ENCODE results near the gene CRYGN. TPM values are rescaled to one million over a fixed set of nuclear protein-coding genes. Genes with fewer than 3 reads are reported as not detected.

CRYGN gene
- total RNA-seq, 4 donors from 2014 or later, result 0.19 TPM; not detected in 3

DNA sequence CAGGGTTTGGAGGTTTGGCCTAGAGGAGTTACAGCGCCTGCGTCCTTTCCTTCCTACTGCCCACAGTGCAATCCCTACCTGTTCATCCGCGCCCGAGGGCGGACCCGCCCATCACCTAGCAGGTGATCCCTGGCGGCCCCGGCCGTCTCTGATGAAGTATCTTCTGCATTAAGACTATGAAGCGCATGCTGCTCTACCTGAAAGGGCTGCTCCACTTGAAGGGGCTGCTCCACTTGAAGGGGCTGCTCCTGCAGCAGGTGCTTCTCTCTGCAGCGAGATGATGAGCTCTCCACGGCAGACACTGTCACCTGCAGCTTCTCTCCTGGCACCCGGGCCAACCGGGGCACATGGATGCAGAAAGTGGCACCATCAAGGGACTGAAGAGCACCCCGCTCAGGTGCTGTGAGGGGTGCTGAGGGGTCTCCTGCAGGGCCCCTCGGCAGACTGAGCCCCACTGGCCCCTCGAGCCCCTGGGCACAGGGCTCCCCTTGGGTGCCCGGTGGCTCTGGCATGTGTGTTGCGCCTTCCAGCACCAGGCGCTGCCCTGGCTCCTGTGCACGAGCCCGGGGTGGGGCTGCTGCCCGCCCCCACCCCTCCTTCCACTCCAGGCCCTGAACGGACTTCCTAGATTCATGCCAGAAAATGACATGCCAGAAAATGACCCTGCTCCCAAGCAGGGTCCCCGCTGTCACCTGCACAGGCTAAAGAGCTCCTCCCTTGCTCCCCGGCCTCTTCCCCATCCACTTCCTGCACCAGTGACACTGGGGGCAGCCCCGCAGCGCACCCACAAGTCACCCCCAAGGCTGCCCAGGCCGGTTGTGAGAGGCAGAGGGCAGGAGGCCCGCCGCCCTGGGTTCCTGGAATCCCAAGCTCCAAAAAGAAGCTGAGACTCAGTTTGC, 59.5 kb downstream of the CRYGN start:
- DNase-seq, result no peak
- Histone ChIP-seq H3K4me1 (peaks cover 10 to 20% (median 14%) of the 10 kb centered on the region in 3 donors), H3K9me3 (no peaks in the 10 kb centered on the region), H3K27ac (no peak overlapping the region), H3K4me3 (no peak overlapping the region), H3K27me3 (peaks cover 0 to 50% (median 9%) of the 10 kb centered on the region in 4 donors), H3K36me3 (peaks cover 7 to 40% (median 9%) of the 10 kb centered on the region in 3 donors)
- WGBS, 2 donors, result 80 to 85% methylated on average over 2 to 4 of the region's 32 CpGs
- intact Hi-C loops (cut with DNase I), result no loop called here
- no peak for TF ChIP-seq POLR2A (IDR thresholded peaks at IDR 0.05)
- TF ChIP-seq, protein P1, sequence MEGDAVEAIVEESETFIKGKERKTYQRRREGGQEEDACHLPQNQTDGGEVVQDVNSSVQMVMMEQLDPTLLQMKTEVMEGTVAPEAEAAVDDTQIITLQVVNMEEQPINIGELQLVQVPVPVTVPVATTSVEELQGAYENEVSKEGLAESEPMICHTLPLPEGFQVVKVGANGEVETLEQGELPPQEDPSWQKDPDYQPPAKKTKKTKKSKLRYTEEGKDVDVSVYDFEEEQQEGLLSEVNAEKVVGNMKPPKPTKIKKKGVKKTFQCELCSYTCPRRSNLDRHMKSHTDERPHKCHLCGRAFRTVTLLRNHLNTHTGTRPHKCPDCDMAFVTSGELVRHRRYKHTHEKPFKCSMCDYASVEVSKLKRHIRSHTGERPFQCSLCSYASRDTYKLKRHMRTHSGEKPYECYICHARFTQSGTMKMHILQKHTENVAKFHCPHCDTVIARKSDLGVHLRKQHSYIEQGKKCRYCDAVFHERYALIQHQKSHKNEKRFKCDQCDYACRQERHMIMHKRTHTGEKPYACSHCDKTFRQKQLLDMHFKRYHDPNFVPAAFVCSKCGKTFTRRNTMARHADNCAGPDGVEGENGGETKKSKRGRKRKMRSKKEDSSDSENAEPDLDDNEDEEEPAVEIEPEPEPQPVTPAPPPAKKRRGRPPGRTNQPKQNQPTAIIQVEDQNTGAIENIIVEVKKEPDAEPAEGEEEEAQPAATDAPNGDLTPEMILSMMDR (IDR thresholded peaks at IDR 0.05), result no peak

DNA sequence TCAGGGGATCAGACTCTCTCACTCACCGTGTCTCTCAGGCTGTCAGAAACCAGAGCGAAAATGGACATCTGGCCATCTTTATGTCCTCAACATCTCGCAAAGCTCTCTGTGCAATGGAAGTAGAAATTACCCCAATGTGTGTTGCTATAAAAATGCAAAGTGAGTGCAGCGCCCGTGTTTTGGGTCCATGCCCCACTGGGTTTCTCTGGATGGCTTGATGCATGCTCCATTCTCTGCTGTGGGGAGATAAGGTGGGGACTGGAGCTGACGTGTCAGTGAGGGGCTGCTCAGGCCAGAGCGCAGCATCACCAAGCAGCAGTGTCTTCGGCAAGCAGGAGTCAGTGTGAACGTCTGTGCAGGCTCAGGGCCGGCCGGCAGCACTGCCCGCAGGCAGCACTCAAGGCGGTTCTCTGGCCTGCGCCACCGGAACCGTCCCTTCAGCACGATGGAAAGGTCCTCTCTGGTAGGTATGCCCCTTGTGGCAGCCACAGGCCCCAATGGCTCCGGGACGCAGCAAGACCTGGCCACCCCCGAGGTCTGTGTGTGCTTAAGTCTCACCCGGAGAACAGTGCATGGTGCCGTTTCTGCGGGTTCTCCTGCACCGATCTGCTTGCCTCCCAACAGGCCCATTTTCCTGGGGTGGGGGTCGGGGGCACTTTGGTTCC, 60.3 kb downstream of the CRYGN start:
- intact Hi-C loops (cut with DNase I), result no loop called here
- DNase-seq, result no peak
- H3K27ac ChIP-seq, result no peak overlapping the region

DNA sequence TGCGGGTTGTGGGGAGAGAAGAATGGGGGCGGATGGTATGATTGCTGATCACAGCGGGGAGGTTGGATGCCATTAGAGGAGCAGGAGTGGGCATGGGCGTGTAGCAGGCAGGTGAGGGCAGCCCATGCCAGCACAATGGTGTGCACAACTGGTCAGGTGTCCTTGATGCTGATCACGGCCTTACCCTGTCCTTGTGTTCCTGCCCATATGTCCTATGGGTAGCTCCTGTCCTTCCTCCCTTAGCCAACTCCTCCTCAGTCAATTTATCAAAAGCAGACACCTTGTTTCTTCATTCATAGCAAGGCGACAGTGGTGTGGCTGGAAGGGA, 60.8 kb downstream of the CRYGN start:
- Histone ChIP-seq H3K36me3 (peaks cover 9 to 53% (median 9%) of the 10 kb centered on the region in 3 donors), H3K4me3 (no peak overlapping the region), H3K27me3 (peaks cover 0 to 37% (median 9%) of the 10 kb centered on the region in 4 donors), H3K27ac (no peak overlapping the region), H3K4me1 (peaks cover 10 to 20% (median 14%) of the 10 kb centered on the region in 3 donors), H3K9me3 (no peaks in the 10 kb centered on the region)
- intact Hi-C loops (cut with DNase I), result no loop called here
- no peak for DNase-seq
- 73 to 80% methylated on average over 5 to 6 of the region's 6 CpGs for WGBS, 2 donors
- no peak for TF ChIP-seq POLR2A (IDR thresholded peaks at IDR 0.05)
- TF ChIP-seq, protein P1 (IDR thresholded peaks at IDR 0.05), result no peak

More for the DNA sequence above, 60.3 kb downstream of the CRYGN start:
- 86 to 87% methylated on average over 7 to 8 of the region's 25 CpGs for WGBS, 2 donors
- TF ChIP-seq POLR2A (IDR thresholded peaks at IDR 0.05), result no peak
- TF ChIP-seq, protein P1 (IDR thresholded peaks at IDR 0.05), result no peak
- no peaks in the 10 kb centered on the region for H3K9me3 ChIP-seq
- peaks cover 10 to 20% (median 14%) of the 10 kb centered on the region in 3 donors for H3K4me1 ChIP-seq
- H3K27me3 ChIP-seq, result peaks cover 0 to 42% (median 9%) of the 10 kb centered on the region in 4 donors
- H3K4me3 ChIP-seq, result no peak overlapping the region
- H3K36me3 ChIP-seq, result peaks cover 7 to 47% (median 9%) of the 10 kb centered on the region in 3 donors

Small RNA genes lying within 50 kb of the gene (small RNA-seq; reads per million reads assigned to genes)
- gene MIR3907 (0 reads per million in 4 donors), gene RN7SL76P (0 reads per million in 4 donors)

Other genes with a start within 250 kb of the CRYGN start
- gene H2BK1, start 229.7 kb downstream of the CRYGN start, total RNA-seq, result not detected
- 10 to 100 TPM; 27.0 to 44.7 (median 40.5) TPM for gene ABCF2, start 212.9 kb downstream of the CRYGN start, total RNA-seq
- 10 to 100 TPM; 21.8 to 23.5 (median 22.3) TPM for gene CHPF2, start 207.7 kb downstream of the CRYGN start, total RNA-seq
- gene SMARCD3, start 191.4 kb downstream of the CRYGN start, total RNA-seq, result 10 to 100 TPM in 1 of 4 donors, 1 to 10 TPM in 3; 2.5 to 11.6 (median 6.3) TPM
- 10 to 100 TPM; 16.8 to 46.7 (median 26.1) TPM for gene NUB1, start 98.3 kb downstream of the CRYGN start, total RNA-seq
- 1 to 10 TPM in 2 of 4 donors, under 1 TPM in 2; 0.53 to 4.6 (median 1.5) TPM for gene WDR86, start 30.1 kb downstream of the CRYGN start, total RNA-seq
- 10 to 100 TPM; 37.1 to 82.6 (median 54.4) TPM for gene RHEB, start 79.8 kb upstream of the CRYGN start, total RNA-seq

Measured in esophagus squamous epithelium (tissue), 5 donors.